GM21825 (cell line): ENCODE results near the gene THRSP.
"Not testable (repeated sequence)": the region's sequence is repeated elsewhere in the genome, so short reads cannot be mapped to it uniquely, and the experiment has no call there.

Experiments
- ATAC-seq: cut with Tn5 transposase; IDR thresholded peaks from one replicate; pipeline ENCODE4 v1.9.1; 2021; ENCODE audit warnings: mild to moderate bottlenecking, moderate library complexity; ENCODE audit not compliant: unreplicated experiment

Gene THRSP

GRCh38 chr11:78062671-78063070 lies 990 bp upstream of the THRSP start:
- ATAC-seq, result no peak

- no peak for ATAC-seq
Measured at GRCh38 chr11:78065203-78065602, 1.5 kb downstream of the THRSP start.

- no peak for ATAC-seq
Measured at GRCh38 chr11:78066471-78066870, 2.8 kb downstream of the THRSP start.

DNA sequence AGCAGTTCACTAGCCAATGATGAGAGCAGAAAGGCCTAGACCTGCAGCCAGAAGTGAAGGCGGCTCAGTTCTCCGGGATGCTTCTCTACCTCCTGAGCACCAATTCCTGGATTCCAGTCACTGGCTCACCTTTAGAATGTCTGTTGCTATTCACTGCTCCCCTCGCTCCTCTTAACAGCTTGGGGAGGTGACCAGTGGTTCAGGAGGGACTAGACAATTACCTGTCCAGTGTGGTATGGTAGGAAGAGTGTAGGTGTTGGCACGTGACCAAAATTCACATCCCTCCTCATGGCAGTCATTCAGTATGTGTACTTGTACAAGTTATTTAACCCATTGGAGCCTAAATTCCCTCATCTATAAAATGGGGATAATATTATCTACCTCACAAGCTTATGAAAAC lies 4.0 kb downstream of the THRSP start:
- ATAC-seq, result no peak

GRCh38 chr11:78069465-78069864 lies 5.8 kb downstream of the THRSP start:
- ATAC-seq, result no peak

- ATAC-seq, result no peak
Measured at GRCh38 chr11:78070621-78071020, 7.0 kb downstream of the THRSP start.

DNA sequence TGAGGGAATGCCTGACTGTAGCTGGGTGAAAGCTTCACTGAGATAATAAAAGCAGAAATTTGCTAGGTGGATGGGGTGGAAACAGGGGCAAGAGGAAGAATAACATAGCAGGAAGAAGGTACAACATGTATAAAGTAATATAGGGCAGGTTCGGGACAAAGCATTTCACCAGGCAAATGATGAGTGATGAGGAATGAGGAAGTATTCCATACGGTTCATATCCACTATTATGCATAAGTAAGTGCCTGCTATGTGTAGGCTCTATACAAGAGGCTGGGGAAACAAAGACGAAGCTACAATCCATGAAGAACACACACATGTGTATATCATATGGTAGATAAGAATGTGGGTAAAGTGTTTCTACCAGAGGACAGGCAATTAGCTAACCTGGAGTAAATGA lies 8.1 kb downstream of the THRSP start:
- ATAC-seq, result no peak

DNA sequence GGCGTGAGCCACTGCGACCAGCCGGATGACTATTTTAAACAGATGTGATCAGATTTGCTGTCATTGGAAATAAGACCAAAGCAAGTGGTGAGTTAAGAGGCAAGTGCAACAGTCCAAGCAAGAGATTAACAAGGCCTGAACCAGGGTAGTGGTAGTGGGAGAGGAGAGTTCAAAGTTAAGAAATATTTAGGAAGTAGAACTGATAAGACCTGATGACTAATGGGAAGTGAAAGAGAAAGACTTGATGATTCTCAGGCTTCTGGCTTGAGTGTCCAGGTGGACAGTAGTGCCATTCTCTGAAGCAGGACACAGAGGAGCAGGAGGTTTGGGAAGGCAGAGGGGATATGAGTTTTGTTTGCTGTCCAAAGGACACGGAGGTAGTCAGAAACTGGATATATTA lies 8.8 kb downstream of the THRSP start:
- no peak for ATAC-seq

- no peak for ATAC-seq
Measured at GRCh38 chr11:78074756-78075155, 11.1 kb downstream of the THRSP start.

- ATAC-seq, result no peak
Measured at GRCh38 chr11:78076733-78077403, 13.2 kb downstream of the THRSP start.

DNA sequence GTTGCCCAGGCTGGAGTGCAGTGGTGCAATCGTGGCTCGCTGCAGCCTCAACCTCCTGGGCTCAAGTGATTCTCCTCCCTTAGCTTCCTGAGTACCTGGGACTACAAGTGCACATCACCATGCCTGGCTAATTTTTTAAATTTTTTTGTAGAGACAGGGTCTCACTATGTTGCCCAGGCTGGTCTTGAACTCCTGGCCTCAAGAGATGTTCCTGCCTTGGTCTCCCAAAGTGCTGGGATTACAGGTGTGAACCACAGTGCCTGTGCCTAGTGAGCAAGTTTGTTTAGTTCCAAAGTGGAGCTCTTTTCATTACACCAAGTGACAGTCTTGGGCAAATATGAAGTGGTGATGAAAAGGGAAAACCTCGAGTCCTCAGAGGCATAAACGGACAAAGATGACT lies 13.9 kb downstream of the THRSP start:
- not testable (repeated sequence) for ATAC-seq

DNA sequence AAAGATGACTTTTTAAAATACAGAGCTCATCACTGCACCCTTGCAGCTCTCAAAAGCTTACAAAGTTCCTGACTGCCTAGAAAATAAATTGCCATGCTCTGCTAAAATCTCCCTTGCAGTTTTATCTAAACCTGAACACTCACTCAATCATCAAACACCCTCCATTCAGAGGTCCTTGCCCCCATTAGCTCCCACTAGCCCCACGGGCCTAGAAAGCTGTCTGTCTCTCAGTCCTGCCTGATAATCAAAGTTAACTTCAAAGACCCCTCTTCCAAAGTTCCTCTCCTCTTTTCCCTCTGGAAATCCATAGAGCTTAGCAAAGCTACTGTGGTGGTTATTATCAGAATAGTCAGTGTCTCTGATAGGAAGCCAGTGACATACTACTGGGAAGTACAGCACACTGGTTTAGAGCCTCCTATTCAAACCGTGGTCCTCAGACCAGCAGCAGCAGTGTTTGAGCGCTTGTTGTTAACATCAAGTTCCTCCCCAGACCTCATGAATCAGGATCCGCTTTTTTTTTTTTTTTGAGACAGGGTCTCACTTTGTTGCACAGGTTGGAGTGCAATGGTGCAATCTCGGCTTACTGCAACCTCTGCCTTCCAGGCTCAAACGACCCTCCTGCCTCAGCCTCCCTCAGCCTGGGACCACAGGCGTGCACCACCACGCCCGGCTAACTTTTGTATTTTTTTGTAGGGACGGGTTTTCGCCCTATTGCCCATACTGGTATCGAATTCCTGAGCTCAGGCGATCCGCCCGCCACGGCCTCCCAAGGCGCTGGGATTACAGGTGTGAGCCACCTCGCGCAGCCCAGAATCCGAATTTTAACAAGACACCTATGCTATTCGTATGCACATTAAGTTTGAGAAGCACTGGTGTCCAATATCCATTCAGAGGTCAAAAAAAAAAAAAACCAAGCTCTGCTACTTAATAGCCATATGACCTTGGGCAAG lies 14.8 kb downstream of the THRSP start:
- ATAC-seq, result no peak

- ATAC-seq, result peak; percentile 77
Measured at GRCh38 chr11:78079232-78080083, 15.8 kb downstream of the THRSP start, which contains the start of gene NDUFC2. Gene NDUFC2 (minus strand): TSS chr11:78079862. CDS start chr11:78079744, 118 bp downstream.

- no peak for ATAC-seq
Measured at GRCh38 chr11:78080084-78080817, 16.6 kb downstream of the THRSP start.

DNA sequence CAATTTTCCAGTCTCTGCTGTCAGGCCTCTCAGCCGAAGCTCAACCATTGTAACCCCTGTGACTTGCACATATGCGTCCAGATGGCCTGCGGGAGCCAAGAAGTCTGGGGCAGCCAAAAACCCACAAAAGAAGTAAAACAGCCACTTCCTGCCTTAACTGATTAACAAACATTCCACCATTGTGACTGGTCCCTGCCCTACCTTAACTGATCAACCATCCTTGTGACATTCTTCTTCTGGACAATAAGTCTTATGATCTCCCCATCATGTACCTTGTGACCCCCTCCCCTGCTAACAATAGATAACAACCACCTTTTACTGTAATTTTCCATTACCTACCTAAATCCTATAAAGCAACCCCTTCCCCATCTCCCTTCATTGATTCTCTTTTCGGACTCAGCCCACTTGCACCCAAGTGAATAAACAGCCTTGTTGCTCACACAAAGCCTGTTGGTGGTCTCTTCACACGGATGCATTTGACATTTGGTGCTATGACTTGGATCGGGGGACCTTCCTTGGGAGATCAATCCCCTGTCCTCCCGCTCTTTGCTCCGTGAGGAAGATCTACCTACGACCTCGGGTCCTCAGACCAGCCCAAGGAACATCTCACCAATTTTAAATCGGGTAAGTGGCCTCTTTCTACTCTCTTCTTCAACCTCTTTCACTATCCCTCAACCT lies 17.3 kb downstream of the THRSP start:
- no peak for ATAC-seq

DNA sequence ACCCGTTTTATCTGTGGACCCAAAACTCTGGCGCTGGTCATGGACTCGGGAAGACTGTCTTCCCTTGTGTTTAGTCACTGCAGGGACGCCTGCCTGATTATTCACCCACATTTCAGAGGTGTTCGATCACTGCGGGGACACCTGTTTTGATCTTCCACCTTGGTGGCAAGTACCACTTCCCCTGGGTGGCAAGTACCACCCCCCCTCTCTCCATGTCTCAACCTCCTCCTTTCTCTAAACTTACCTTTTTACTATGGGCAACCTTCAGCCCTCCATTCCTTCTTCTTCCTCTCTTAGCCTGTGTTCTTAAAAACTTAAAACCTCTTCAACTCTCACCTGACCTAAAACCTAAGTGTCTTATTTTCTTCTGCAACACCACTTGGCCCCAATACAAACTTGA lies 17.9 kb downstream of the THRSP start:
- no peak for ATAC-seq

GRCh38 chr11:78082146-78082545 lies 18.5 kb downstream of the THRSP start:
- ATAC-seq, result no peak

DNA sequence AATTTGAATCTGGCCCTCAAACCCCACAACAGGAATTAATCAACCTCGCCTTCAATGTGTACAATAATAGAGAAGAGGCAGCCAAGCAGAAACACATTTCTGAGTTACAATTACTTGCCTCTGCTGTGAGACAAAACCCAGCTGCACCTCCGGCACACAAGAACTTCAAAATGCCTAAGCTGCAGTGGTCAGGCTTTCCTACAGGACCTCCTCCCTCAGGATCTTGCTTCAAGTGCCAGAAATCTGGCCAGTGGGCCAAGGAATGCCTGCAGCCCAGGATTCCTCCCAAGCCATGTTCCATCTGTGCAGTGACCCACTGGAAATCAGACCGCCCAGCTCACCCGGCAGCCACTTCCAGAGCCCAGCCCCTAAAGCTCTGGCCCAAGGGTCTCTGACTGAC lies 19.4 kb downstream of the THRSP start:
- ATAC-seq, result no peak

- ATAC-seq, result not testable (repeated sequence)
Measured at GRCh38 chr11:78084506-78084905, 20.8 kb downstream of the THRSP start.

DNA sequence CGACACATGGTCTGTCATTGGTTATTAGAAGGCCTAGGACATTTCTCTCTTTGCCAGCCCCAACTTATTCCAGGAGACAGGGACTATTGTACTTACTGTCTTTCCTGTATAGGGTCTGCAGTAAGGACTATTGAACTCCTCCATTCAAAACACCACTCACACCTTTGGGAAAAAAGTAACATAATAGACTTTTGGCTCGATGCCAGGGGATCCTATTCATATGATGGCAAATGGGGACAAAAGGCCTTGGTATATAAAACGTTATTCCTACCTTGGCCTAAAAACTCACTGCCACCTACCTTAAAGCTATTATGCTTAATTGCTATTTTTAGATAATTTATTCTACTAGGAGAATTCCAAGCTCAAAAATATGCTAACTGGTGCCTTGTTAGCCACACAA lies 22.3 kb downstream of the THRSP start:
- ATAC-seq, result no peak
